T-helper 22 cell (primary cell): ENCODE measurements around the gene SAMD9.
"Not testable (repeated sequence)": the region's sequence is repeated elsewhere in the genome, so short reads cannot be mapped to it uniquely, and the experiment has no call there.

Experiments used
- DNase-seq: peaks from one replicate; pipeline ENCODE4 v3.0.0-alpha.2; 2020; ENCODE audit warnings: low read depth

SAMD9 gene

GRCh38 chr7:93117852-93118530 lies at the start of gene SAMD9:
Gene SAMD9, minus strand, starts transcription at chr7:93117979. Its CDS starts 11,882 bp downstream, at chr7:93106097.
- DNase-seq, result peak; percentile 58

DNA sequence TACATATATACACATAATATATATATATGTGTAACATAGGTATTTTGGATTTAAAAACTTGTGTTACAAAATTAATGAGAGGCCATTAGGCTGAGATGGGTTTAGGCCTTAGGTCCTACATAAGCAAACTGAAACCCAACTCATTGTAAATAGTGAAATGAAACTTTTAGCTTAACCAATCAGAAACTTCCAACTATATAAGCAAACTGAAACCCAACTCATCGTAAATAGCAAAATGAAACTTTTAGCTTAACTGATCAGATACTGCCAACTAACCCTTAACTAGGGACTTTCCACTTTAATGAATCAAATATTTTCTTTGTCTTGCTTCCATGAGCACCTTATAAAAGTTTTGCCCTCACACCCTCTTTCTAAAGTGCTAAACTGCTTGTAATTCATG lies 47.7 kb upstream of the SAMD9 start:
- no peak for DNase-seq

DNA sequence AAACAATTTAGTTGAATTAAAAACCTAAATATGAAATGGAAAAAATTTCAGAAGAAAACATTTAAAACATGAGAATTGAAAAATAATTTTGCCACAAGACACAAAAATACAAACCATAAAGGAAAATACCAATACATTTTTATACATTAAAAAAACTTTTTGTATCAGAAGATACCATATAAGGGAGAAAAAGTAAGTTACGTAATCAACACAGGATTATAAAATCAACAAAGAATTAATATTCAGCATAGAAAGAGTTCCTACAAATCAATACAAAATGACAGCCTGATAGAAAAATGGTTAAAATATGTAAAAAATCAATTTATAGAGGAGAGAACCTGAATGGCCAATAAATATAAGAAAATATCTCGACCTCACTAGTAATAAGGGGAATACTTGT lies 47.0 kb upstream of the SAMD9 start:
- no peak for DNase-seq

GRCh38 chr7:93161181-93161762 lies 43.5 kb upstream of the SAMD9 start:
- DNase-seq, result no peak

DNA sequence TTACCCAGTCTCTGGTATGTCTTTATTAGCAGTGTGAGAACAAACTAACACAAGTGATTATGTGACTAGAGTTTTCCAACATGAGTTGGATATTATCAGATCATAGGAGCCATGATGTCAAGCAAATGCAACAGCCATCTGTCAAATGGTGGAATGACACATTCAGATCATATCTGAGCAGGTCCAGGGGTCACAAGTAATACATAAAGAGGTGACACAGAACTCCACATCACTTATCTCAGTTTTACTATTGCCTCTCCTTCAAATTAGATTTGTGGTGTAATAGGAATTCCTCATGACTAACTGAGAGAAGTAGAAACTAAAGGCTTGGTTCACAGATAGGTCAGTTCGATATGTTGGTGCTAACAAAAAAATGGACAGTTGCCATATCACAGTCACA lies 42.6 kb upstream of the SAMD9 start:
- no peak for DNase-seq

DNA sequence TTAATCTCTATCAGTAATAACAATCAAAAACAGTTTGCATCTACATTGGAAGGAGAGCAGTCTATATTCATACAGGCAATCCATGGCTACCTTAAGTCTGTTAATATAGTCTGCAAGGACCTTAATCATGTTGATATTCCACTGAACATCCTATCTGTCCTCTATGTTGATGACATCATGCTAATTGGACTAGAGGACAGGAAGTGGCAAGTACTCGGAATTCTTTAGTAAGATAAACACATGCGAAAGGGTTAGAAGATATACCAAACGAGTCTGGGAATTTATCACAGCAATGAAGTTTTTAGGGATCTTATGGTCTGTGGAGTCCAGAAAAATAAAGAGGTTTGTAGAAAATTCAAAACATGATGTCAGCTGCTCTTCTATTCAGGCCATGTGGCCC lies 41.7 kb upstream of the SAMD9 start:
- no peak for DNase-seq

- DNase-seq, result no peak
Measured at GRCh38 chr7:93156884-93157283, 39.1 kb upstream of the SAMD9 start.

GRCh38 chr7:93150200-93150835 lies 32.5 kb upstream of the SAMD9 start:
- DNase-seq, result no peak

DNA sequence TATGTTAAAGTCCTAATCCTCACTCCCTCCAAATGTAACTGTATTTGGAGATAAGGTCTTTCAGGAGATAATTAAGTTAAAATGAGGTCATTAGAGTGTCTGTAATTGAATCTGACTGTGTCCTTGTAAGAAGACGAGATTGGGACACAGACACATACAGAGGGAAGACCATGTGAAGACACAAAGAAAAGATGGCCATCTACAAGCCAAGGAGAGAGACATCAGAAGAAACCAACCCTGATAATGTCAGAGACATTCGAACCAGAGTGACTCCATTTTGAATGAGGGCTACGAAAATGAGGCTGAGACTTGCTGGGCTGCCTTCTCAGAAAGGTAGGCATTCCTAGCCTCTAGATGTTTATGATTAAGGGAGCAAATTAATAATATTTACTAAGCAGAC lies 30.9 kb upstream of the SAMD9 start:
- no peak for DNase-seq

GRCh38 chr7:93148144-93148543 lies 30.4 kb upstream of the SAMD9 start, which contains the start of gene SAMD9L:
Gene SAMD9L, minus strand, starts transcription at chr7:93148385. Its CDS starts 12,414 bp downstream, at chr7:93135971.
- DNase-seq, result no peak

- DNase-seq, result no peak
Measured at GRCh38 chr7:93147363-93147762, 29.6 kb upstream of the SAMD9 start.

DNA sequence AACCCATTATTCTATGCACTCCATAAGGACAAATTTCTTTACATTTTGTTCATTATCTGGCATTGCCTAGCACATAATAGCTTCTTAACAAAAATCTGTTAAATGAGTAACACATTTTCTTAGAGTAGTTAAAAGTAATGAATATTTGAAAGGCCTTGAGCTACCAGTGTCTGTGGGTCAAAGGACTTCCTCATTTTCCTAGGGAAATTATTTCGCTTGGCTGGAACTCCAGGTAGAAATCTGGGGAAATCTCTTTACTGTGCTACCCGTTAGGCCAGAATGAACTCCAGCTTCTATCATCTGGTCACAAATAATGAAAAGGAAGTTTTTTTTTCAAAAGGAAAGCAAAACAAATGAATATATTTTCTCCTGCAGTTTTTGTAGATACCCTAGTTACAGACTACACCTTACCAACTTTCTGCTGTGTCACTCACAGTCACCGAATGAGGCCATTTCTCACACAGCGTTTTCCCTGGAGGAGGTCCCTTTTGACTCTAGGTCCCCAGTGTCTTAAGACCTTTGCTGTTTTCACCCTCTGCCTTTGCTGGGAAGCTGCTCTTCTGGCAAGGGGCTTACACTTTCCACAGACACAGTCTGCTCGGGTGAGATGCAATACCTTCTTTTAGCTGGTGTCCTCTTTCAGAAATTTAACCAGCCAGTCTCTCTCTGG lies 28.8 kb upstream of the SAMD9 start:
- no peak for DNase-seq

DNA sequence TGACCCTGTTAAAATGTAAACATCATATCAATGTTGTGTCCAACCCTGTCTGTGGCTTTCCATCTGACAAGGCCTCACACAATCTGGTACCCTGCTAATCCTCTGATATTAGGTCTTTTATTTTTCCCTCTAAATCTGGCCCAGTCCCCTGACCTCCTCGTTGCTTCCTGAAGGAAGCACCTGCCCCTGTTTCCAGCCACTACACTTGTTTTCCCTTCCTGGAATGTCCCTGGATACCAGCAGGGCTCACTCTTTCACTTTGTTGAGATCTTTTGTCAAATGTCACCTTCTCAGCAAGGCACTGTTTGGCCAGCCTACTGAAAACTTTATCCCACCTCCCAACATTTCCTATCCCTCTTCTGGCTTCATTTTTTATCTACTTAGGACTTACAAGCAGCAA lies 28.3 kb upstream of the SAMD9 start:
- no peak for DNase-seq

GRCh38 chr7:93145354-93145753 lies 27.6 kb upstream of the SAMD9 start:
- DNase-seq, result no peak

GRCh38 chr7:93142127-93142526 lies 24.3 kb upstream of the SAMD9 start:
- no peak for DNase-seq

DNA sequence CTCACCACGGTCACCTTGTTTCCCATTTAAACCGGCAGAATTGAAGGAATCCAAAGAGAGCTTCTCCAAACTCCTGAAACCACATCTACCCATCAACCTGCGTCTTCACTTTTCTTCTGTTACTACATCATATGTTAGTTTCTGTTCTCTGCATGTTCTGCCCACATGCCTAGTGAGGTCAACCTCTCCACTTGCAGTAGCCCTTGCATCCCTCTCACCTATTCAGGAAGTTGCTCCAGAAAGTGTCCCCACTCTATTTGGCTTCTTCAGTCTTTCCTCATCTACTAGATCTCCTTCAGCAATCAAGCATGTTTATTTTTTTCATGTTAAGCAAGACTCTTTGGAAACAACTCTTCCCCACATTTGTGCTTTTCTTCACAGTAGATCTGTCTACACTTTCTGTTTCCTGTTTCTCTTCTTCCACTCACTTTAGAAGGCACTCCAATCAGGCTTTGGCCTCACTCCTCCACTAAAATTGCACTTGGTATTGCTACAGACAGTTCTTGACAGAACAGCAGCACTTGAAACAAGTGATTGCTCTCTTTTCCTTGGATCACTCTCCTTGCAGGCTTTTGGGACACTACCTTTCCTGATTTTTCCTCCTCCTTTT lies 22.9 kb upstream of the SAMD9 start:
- no peak for DNase-seq

DNA sequence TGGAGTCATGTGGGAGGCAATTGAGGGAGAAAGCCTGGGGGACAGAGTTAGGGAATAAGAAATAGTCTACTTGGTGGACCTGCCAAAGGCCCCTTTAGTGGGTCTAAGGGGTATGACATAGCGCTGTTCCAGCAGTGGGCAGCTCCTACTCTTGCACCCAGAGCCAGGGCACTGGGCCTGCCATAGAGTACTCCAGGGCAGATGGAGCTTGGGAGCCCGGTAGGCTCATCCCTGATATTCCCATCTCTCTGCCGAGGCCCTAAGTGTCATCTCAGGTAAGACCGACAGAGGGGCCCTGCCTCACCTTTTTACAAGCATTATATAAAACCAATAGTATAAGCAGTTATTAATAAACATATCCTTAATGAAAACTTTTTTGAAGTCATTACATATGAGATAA lies 20.8 kb upstream of the SAMD9 start:
- no peak for DNase-seq

GRCh38 chr7:93133005-93133404 lies 15.2 kb upstream of the SAMD9 start:
- no peak for DNase-seq

GRCh38 chr7:93132216-93132615 lies 14.4 kb upstream of the SAMD9 start:
- no peak for DNase-seq

GRCh38 chr7:93126954-93127353 lies 9.2 kb upstream of the SAMD9 start:
- not testable (repeated sequence) for DNase-seq

GRCh38 chr7:93123532-93123931 lies 5.8 kb upstream of the SAMD9 start:
- not testable (repeated sequence) for DNase-seq
